Inferior parietal cortex (tissue), 1 donor: ENCODE measurements around the gene P2RY11.

Source experiments
- DNase-seq: peaks from one replicate; pipeline ENCODE4 v3.0.0-alpha.2; 2016; ENCODE audit errors: extremely low spot score

The P2RY11 gene

DNA sequence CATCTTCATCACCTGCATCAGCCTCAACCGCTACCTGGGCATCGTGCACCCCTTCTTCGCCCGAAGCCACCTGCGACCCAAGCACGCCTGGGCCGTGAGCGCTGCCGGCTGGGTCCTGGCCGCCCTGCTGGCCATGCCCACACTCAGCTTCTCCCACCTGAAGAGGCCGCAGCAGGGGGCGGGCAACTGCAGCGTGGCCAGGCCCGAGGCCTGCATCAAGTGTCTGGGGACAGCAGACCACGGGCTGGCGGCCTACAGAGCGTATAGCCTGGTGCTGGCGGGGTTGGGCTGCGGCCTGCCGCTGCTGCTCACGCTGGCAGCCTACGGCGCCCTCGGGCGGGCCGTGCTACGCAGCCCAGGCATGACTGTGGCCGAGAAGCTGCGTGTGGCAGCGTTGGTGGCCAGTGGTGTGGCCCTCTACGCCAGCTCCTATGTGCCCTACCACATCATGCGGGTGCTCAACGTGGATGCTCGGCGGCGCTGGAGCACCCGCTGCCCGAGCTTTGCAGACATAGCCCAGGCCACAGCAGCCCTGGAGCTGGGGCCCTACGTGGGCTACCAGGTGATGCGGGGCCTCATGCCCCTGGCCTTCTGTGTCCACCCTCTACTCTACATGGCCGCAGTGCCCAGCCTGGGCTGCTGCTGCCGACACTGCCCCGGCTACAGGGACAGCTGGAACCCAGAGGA is 2.6 kb downstream of the P2RY11 start:
- DNase-seq, result no peak

DNA sequence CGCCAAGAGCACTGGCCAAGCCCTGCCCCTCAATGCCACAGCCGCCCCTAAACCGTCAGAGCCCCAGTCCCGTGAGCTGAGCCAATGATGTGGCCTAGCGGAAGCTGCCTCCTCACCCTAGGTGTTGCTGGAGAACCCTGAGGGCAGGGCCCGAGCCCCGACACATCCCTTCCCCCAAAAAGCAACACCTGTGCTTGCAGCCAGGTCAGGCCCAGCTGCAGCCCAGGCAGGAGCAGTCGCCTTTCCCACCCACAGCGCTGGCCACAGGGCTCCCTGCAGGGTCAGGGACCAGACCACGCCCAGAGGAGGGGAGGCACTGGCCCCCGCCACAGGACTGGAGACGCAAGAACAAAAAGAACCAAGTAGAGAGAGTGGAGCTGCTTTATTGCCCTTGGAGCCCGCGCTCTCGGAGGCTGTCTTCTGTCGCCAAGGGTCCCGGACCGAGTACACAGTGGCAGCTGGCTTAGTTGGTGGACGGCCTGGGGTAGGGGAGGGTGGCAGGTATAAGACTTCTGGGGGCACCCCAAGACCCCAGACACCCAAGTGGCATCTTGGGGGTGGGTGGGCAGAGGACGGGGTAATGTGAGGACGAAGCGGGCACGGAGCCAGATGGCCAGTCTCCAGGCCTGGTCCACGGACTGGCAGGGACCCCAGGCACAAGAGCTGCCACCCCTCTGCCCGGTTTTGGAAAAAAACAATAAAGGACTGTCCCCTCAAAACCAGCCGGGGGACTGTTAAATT is 3.3 kb downstream of the P2RY11 start:
- no peak for DNase-seq

DNA sequence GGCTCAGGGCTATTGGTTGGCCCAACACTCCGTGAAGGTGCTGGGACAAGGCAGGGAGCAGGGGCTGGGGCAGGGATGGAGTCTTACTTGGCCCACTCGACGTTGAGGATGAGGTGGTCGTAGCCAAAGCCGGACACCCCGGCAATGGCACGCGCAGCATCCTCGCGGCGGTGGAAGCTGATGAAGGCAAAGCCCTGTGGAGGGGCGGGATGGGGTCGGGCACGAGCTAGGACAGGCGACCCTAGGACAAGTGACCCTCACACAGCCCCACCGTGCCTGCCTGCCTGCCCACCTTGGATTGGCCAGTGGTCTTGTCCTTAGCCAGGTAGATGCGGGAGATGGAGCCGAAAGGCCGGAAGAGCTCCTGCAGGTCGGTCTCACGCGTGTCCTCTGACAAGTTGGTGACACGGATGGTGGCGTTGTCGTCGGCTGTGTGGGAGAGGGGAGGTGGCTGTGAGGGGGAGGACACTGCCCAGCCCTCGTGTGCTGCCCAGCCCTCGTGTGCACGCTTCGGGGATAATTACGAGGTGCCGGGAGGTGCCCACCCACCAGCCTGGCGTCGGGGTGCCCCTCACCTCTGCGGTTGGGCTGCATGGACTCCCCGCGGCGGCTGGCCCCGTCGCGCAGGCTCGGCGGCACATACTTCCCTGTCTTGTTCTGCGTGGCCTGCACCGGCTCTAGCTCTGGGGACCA is 4.0 kb downstream of the P2RY11 start:
- no peak for DNase-seq

DNA sequence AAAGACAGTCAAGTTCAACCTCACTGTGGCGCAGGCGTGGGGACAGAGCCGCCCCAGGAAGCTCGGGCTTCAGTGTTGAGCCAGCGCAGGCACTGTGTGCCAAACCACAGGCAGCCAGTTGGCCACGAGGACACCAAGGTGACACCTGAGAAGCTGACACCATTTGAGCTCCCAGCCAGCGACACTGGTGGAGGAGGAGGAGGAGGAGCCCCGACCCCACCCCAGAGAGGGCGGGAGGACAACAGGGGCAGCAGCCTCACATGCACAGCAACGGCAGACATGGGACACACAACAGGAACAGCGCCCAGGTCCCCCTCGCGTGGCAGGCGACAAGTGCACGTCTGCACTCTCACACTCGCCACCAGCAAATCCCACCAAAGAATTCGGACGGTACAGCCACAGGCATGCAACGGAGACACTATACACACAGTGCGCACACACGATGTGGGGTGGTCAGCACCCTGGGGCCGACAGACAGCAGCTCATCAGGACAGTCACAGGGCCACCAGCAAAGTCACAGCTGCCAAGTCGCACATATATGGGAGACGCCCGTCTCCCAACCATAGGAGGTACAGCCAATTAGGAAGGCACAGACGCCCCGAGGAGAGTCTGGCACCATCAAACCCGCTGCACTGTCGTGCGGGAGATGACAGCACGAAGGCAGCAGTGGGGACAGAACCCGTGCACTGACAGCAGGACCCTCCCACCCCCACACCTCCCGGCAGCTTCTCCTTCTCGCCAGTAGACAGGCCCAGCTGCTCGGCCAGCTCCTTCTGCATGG is 4.8 kb downstream of the P2RY11 start:
- no peak for DNase-seq

DNA sequence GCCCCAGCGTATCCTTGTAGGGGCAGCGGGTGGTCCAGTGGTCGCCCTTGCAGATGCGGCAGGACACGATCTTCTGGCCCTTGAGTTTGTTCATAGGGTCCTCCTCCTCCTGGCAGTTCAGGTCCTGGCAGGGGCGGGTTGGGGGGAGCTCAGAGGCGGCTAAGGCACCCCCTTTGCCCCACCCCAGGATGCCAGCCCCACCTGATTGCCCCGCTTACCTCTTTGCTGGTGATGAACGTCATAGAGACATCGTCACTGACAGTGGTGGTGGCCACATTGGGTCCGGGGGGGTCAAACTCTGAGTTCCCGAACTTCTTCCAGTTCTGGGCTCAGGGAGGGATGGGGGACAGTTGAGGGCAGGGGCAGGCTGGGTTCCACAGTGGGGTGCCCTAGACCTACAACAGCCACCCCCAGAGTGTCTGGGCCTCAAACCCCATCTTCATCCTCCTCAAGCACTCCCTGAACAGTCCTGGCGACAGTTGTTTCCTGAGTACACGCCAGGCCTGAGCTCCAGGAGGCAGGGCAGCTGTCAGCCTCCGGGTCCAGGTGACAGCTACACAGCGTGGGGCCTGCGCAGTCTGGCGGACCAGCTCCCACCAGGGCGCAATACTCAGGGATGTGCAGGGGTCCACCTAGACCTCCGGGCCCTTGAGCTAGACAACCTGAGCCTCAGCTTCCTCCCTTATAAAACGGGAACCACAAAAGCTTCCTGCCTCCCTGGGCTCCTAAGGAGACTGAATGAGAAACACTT is 5.5 kb downstream of the P2RY11 start:
- no peak for DNase-seq

DNA sequence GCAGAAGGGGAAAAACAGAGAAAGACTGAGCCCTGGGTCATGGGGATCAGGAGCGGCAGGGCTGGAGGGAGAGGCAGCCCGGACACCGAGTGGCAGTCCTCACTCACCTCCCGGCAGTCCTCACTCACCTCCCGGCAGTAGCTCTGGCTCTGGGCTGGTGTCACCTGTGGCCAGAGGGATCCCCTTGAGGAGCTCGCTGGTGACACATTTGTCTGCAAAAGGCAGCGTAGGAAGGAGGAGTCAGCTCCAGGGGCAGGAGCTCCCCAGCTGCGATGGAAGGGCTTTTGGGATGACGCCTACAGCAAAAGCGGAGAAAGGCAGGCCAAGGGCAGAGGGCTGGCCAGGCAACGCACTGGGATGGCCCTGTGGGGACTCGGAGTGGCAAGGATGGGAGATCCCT is 7.5 kb downstream of the P2RY11 start:
- no peak for DNase-seq

DNA sequence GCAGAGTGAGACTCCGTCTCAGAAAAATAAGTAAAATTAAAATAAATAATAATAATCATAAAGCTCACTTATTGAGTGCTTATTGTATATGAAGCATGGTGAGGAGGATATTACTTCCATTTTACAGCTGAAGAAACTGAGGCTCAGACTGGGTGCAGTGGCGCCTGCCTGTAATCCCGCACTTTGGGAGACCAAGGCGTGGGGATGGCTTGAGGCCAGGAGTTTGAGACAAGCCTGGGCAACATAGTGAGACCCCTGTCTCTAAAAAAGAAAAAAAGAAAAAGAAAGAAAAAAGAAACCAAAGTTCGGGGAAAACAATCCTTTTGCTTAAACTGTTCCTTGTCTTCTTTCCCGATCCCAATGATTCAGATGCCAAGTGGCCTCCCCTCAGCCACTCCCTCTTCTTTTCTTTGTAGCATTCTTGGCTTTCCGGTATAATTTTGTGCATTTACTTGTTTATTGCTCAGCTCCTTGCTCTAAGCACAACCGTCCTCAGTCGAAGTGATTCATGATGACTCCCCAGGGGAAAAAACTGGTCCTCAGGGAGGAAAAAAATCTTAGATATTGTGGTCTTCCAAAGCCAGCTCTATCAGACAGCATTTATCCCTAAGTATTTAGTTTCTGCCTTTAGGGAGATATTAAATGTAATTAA is 9.2 kb downstream of the P2RY11 start:
- no peak for DNase-seq

DNA sequence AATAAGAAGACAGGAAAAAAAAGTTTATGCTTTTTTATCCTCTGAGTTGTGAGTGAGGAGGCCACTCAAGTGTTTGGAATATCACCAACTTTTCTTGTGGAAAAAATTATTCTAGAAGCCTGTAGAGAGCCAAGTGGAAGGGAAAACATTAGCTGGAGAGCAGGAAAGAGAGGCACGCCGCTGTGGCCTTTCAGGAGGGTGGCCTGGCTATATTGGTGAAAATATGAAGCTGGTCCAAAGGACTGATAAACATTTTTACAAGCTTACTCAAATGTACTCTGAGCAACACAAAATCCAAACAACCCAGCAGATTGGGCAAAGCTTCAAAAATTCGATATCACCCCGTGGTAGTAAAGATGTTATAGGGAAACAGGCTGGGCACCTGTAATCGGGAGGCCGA is 10.6 kb downstream of the P2RY11 start:
- DNase-seq, result no peak

DNA sequence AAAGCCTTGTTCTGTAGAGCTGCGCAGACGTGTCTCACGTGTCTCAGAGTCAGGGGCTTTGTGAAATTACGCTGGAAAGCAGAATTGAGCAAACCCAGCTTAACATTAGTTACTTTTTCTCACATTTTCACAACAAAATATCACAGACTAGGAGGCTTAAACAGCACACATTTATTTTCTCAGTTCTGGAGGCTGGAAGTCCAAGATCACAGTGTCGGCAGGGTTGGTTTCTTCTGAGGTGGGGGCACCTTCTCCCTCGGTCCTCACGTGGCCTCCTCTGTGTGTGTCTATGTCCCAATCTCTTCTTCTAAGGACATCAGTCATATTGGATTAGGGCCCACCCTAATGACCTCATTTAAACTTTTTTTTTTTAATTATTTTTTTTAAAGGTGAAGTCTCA is 12.9 kb downstream of the P2RY11 start:
- no peak for DNase-seq

DNA sequence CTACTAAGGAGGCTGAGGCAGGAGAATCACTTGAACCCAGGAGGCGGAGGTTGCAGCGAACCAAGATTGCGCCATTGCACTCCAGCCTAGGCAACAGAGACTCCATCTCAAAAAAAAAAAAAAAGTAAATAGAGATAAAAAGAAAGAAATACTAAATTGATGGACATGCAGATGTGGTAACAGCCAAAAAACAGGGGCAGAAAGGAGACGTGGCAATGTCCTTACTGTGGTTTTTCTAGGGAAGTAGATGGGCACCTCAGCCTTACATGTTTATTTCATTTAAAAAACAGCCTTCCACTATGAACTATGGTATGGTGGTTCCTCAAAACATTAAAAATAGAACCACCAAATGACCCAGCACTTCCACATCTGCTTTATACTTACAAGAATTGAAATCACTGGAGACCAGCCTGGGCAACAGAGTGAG is 14.7 kb downstream of the P2RY11 start:
- DNase-seq, result no peak

DNA sequence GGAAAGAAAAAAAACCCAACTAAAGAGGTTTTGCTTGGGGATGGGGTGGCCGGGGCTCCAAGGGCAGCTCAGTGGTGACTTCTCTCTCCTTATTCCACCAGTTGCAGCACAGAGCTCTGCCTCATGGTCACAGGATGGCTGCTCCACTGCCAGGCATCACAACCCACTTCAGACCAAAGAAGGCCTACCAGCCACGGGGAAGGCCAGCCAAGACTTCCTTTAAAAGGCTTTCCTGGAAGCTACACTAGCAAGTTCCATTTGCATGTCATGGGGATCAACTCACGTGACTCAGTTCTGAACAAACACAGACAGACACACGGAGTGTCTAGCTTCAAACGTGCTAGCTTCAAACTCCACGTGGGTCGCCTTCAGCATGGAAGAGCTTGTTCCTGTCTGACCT is 21.4 kb downstream of the P2RY11 start:
- no peak for DNase-seq

DNA sequence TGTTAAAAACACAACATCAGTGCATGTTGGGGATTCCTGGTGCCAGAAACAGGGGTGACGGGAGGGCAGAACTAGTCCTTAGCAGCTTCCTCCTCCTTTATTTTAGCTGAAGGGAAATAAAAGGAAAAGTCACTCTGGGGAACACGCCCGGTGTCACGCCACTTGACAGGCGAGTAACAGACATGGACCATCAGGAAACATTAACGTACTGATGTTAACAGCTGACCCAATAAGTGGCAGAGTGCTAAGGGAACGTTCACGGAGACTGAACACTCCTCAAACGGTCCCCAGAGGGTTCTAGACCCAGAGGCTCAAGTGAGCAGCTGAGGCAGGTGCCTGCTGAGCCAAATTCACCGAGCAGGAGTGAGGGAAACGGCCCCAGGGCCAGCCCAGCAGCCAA is 22.1 kb downstream of the P2RY11 start:
- DNase-seq, result no peak

DNA sequence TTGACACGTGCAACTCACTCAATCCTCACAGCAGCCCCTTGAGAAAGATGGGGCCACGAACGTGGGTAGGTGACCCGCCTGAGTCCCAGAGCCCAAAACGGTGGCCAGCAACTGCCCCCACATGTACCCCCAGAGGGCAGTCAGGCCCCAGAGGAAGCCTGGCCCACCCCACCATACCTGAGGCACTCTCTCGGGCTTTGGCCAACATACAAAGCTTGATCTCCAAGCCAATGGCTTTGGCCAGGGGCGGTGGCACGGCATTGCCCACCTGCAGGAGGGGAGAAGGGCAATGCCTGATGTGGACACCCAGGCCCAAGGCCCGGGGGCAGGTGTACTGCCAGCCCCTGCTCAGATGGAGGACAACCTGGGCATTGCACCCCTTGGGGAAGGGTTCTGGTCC is 22.5 kb downstream of the P2RY11 start:
- no peak for DNase-seq

DNA sequence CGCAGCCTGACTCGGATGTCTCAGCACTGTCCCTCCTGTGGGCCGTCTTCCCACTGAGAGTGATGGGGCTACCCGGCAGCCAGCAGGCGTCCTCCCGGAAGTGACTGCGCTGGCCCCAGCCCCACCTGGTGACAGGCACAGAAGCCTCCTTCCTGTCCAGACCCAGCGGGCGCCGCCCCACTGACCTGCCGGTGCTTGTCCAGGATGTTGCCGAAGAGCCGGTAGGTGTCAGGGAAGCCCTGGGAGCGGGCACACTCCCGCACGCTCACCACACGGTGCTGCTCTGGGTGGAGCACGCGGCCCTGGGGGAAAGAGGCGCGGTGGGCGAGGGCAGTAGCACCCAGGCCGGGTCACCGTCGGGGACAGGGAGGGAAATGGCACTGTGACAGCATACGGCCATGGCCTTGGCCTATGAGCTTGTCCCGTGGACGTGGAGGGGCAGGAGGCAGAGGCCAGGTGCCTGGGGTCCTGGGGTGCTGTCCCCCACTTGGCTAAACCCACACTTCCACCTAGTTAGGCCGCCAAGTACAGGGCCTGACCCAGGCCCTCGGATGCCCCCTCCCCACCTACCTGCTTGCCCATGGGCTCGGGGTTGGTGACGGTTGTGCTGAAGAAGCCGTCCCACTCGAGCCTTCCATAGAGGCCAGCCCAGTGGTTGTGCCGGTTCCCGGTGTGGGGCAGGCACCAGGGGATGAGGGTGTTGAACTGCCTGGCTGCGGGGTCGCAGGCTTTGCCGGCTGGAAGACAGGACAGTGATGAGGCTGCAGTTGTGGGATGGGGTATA is 24.2 kb downstream of the P2RY11 start:
- no peak for DNase-seq

DNA sequence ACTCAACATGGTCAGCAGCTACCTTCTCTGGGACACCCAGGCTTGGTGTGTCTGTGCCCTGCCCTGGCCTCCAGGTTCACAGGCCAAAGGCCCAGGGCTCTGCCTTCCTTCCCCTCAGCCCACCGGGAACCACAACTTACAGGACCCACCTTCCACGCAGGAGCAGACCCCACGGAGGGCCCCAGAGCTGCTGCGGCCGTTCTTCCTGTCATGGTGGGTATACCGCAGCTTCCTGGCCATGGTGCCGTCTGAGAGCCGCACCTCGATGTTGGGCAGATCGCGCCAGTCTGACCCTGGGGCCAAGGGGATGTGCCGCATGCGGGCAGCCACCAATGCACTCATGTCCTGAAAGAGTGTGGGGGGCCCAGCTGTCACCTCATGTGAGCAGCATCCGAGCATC is 25.4 kb downstream of the P2RY11 start:
- DNase-seq, result no peak

DNA sequence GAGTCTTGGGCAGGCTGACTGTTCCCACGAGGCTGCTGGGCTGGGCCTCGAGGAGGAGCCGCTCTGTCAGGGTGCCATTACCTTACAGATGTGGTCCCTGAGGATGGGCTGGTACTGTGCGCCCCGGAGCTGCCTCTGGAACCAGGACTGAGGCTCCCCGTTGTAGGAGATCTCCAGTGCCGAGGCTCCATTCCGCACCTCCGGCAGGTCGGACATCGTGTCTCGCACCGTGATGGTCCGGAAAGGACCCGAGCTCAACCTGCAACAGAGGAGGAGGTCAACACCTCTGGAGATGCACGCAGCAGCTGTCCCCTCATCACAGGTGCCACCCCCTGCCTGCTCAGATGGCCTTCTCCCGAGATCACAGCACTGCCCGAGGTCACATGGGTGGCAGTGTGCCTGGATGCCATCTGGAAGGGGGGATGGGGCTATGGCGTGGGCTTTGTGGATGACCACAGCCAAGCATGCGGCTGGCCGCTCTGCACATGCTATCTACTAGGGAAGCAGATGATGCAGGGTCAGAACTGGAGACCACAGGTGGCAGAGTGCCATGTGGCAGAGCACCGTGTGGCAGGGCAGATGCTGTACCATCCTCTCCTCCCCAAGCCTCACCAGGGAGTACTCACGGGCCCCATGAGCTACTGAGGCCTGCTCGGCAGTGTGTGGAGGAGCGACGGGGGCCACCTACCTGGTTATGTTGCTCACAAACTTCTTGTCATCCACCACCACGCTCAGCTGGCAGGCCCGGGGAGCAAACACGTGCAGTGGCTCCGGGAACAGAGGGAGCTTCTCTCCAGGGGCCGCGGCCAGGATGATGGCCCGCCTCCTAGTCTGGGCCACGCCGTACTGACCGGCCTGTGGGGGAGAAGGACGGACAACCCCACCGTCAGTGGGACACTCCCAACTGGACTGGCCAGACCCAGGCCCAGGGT is 26.5 kb downstream of the P2RY11 start:
- DNase-seq, result peak; percentile 22

DNA sequence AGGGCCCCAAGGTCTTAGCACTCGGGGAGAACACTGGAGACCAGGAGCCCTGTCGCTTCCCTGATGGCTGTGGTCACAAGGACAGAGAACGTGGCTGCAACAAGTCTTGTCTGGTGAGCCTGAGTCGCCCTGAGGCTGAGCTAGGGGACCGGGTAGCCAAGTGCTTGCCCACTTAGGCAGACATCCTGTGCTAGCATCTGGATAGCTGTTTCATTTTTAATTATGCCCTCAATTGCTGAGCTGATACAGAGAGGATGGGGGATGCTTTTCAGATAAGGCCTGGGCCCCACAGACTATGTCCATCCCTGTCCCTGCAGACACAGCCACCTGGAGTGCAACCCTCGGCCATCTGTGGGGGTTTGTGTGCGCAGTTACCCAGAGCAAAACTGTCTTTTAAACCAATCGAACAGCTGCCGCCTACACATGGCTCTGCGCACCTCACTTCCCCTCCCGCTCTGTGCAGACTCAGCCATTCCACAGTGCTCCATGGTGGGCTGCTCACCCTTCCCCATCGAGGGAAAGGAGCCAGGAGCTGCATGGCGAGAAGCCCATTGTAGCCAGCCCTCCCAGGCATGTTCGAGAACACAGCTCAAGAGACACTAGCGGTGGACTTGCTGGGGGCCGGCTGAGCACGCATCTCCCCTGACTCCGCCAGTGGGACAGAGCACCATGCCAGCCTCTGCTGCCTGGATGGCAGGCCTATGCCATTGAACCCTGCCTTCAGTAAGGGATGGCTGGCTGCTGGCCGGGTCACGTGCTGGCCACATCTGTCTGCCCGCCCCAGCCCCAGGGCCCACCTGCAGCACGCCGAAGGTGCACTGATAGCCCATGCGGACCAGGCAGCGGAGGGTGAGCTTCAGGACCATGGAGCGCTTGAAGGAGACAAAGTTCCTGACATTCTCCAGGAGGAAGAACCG is 27.6 kb downstream of the P2RY11 start:
- no peak for DNase-seq

DNA sequence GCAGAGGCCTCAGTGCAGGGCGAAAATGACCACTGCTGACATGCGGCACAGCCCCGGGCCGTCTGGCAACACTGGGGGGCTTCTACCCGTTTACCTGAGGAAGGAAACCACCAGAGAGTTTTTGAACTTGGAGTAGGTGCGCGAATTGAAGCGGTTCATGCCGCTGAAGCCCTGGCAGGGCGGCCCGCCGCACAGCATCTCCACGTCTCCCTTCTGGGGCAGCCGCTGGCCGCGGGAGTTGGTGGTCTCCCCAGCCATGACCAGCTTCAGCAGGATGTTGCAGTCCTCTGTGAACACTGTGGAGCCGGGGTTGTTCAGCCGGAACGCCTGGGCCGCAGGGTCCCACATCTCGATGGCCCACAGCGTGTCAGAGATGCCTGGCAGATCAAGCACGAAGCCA is 28.5 kb downstream of the P2RY11 start:
- DNase-seq, result no peak
